Stimulated activated naive CD8-positive, alpha-beta T cell treated with anti-CD3 and anti-CD28 coated beads, Interleukin-15, Interleukin-2, amounts not matched to agents 100 ng/mL and 50 ng/mL, for 24 hours (primary cell): ENCODE measurements around the gene LSAMP.
"Not testable (repeated sequence)": the region's sequence is repeated elsewhere in the genome, so short reads cannot be mapped to it uniquely, and the experiment has no call there.

Experiments
- H3K27ac Mint-ChIP-seq: one replicate; pipeline ENCODE4 v1.8.0; 2021; ENCODE audit warnings: mild to moderate bottlenecking, mixed read lengths
- H3K27me3 Mint-ChIP-seq: one replicate; pipeline ENCODE4 v1.8.0; 2021; ENCODE audit warnings: mixed read lengths
- H3K36me3 Mint-ChIP-seq: one replicate; pipeline ENCODE4 v1.8.0; 2021; ENCODE audit warnings: low read depth, mixed read lengths
- H3K4me1 Mint-ChIP-seq: one replicate; pipeline ENCODE4 v1.8.0; 2021; ENCODE audit warnings: low read depth, mixed read lengths
- H3K4me3 Mint-ChIP-seq: one replicate; pipeline ENCODE4 v1.8.0; 2021; ENCODE audit warnings: mild to moderate bottlenecking, mixed read lengths
- H3K9me3 Mint-ChIP-seq: one replicate; pipeline ENCODE4 v1.8.0; 2021; ENCODE audit warnings: mixed read lengths

LSAMP gene

DNA sequence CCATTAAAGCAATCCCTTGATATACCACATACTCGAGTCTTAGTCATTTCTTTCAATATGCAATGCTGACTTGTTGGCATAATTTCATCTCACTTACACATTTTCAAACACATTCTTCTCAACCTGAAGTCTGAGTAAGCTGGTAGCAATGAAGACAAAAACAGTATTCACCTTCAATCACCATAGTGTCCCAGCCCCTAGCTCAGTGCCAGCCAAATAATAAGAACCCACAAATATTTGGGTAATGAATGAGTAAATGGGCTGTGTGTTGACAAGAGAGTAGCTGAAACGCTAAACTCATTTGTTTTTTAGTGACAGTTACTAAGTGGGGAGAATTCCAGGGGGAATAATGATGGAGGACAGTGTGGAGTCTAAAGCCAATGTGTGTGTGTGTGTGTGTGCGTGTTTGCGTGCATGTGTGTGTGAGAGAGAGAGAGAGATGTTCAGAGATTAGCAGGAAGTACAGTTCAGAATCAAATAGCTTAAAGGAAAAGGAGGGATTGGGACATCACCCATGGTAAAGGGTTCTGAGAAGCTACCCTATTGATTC lies 656.3 kb downstream of the LSAMP start:
- Mint-ChIP-seq H3K27ac (peak overlapping the region; percentile 14), H3K27me3 (peaks cover 7% of the 10 kb centered on the region), H3K4me3 (no peak overlapping the region), H3K36me3 (no peaks in the 10 kb centered on the region), H3K4me1 (peaks cover 64% of the 10 kb centered on the region), H3K9me3 (no peaks in the 10 kb centered on the region)

DNA sequence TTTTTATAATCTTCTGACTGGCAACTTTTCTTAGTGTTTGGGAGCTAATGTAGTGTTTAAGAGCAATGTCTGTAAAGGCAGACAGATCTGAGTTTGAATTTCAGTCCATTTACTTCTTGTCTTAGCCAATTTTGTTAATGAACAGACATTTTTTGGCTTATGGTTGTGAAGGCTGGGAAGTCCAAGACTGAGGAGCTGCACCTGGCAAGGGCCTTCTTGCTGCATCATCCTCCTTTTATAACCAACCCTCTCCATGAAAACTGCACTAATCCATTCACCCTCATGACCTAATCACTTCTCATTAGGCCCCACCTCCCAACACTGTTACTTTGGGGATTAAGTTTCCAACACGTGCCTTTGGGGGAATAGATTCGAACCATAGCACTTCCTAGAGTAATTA lies 657.5 kb downstream of the LSAMP start:
- Mint-ChIP-seq H3K4me3 (no peak overlapping the region), H3K9me3 (no peaks in the 10 kb centered on the region), H3K36me3 (no peaks in the 10 kb centered on the region), H3K4me1 (peaks cover 62% of the 10 kb centered on the region), H3K27me3 (peaks cover 7% of the 10 kb centered on the region), H3K27ac (no peak overlapping the region)

DNA sequence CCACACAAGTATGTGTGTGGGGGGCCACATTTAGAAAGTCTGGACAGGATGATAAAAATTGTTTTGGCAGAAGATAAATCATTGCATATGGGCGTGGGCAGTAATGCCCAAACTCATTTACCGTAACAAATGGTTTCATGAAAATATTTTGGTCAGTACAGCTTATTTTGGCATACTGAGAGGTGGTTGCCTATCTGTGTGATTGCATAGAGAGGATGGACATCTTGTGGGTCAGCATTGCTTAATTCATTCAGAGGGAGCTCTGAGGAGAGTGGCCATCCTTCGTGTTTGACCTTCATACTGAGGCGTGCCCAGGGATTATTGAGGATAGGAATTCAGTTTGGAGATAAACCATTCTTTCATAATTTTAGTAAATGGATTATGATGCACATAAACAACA lies 659.5 kb downstream of the LSAMP start:
- H3K36me3 Mint-ChIP-seq: no peaks in the 10 kb centered on the region
- peaks cover 7% of the 10 kb centered on the region for H3K27me3 Mint-ChIP-seq
- H3K4me1 Mint-ChIP-seq: peaks cover 45% of the 10 kb centered on the region
- no peak overlapping the region for H3K4me3 Mint-ChIP-seq
- no peaks in the 10 kb centered on the region for H3K9me3 Mint-ChIP-seq
- no peak overlapping the region for H3K27ac Mint-ChIP-seq

DNA sequence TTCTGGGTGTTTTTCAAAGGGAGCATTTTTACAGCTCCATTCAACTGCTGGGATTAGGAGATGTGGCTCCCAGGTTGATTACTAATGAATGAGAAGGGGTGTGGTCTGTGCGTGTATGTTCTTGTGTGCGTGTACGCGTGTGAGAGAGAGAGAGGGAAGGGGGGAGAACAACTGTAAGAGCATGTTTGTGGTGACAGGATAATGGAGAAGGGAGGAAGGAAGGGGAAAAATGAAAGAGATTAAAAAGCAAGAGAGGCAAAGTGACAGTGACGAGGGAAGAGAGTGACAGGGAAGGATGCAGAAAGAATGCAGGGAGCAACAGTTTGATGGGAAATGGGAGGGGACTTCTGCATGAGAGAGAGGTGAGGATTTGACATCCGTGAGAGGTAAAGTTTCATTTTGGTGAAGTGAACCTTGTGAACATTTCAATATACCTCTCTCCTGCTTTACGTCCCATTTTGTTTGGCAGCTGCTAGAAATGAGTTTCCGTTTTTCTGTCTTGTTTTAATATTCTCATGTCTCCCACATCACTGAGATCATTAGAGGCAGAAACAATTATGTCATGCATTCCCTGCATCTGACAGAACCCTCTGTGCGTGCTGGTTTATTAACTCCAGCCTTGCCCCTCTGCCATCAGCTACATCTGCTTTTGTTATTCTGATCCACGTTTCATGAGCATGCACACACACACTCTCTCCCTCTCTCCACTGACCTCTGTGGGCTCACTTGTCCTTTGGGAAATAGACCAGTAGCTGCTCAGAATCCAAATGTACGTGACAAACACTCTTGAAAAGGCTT lies 660.3 kb downstream of the LSAMP start:
- H3K9me3 Mint-ChIP-seq: no peaks in the 10 kb centered on the region
- H3K27me3 Mint-ChIP-seq: peaks cover 7% of the 10 kb centered on the region
- no peaks in the 10 kb centered on the region for H3K36me3 Mint-ChIP-seq
- H3K27ac Mint-ChIP-seq: peak overlapping the region; percentile 95
- H3K4me3 Mint-ChIP-seq: peak overlapping the region; percentile 81
- peaks cover 37% of the 10 kb centered on the region for H3K4me1 Mint-ChIP-seq

DNA sequence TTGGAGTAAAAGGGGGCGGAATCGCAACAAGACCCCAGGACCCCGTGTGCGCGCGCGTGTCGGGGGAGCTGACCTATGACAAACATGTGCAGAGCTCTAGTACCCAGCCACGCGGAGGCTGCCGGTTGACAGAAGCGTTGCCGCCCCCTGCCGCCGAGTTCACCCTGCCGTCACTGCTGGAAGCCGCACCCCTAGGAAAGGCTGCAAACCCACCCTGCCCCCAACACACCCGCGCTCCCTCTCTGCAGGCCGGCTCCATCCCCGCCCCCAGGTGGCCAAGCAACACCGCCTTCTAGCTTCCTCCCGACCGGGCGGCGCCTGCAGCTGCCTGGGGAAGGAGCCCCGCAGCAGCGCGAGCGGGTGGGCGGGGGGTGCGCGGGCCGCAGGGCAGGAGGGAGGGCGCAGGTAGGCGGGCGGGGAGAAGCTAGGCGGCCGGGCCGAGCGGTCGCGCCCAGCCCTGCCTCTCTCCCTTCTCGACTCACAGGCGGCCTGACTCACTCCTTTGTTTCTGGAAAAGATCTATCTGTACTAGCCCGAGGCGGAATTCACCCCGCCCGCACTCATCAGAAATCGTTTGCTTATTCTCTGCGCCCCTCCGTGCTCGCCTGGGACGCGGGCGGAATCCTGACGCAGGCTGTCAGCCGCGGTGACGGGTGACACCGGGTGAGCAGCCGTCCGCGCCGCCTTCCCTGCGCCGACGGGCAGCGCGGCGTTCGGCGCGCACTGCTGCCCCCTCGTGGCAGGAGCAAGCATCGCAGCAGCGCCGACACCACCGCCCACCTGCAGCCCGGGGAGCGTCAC lies 661.1 kb downstream of the LSAMP start:
- H3K4me1 Mint-ChIP-seq: peaks cover 30% of the 10 kb centered on the region
- peak overlapping the region; percentile 95 for H3K27ac Mint-ChIP-seq
- H3K4me3 Mint-ChIP-seq: peak overlapping the region; percentile 81
- no peaks in the 10 kb centered on the region for H3K9me3 Mint-ChIP-seq
- no peaks in the 10 kb centered on the region for H3K36me3 Mint-ChIP-seq
- peaks cover 7% of the 10 kb centered on the region for H3K27me3 Mint-ChIP-seq

DNA sequence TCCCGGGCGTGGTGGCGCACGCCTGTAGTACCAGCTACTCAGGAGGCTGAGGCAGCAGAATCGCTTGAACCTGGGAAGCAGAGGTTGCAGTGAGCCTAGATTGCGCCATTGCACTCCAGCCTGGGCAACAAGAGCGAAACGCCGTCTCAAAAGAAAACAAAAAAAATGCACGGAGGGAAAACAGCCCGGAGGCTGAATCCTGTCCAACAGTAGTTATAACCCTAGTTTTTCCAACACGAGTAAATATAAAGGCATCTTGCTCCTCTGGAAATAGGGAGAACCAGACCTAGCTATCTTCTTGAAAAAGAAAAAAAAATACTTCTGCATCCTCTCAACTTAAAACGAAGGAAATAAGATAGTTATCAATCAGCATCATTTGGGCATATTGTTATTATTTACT lies 661.9 kb downstream of the LSAMP start:
- H3K27ac Mint-ChIP-seq: peak overlapping the region; percentile 93

DNA sequence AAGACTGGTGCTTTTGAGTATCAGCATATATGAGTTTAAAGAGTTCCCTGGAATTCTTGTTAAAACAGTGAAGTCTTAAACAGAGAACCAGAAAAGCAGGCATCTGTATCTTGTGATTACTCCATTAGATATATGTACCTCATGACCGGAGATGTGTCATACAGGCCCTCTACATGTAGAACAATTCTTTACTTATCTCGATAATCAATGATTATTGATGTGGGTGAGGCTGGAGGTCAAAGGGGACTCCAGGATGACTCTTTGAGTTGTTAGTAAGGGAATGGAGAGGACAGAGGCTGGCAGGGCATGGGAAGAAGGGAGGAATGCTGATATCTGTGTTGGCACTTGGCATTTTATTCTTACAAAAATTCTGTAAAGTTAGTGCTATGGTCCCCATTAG lies 666.3 kb downstream of the LSAMP start:
- Mint-ChIP-seq H3K27me3 (no peaks in the 10 kb centered on the region), H3K4me1 (peaks cover 6% of the 10 kb centered on the region), H3K4me3 (no peak overlapping the region), H3K9me3 (no peaks in the 10 kb centered on the region), H3K27ac (no peak overlapping the region), H3K36me3 (no peaks in the 10 kb centered on the region)

More for the DNA sequence above, 661.9 kb downstream of the LSAMP start:
- H3K9me3 Mint-ChIP-seq, H3K36me3 Mint-ChIP-seq, H3K27me3 Mint-ChIP-seq: not testable (repeated sequence)
- peak overlapping the region; percentile 81 for H3K4me3 Mint-ChIP-seq
- peaks cover 23% of the 10 kb centered on the region for H3K4me1 Mint-ChIP-seq

DNA sequence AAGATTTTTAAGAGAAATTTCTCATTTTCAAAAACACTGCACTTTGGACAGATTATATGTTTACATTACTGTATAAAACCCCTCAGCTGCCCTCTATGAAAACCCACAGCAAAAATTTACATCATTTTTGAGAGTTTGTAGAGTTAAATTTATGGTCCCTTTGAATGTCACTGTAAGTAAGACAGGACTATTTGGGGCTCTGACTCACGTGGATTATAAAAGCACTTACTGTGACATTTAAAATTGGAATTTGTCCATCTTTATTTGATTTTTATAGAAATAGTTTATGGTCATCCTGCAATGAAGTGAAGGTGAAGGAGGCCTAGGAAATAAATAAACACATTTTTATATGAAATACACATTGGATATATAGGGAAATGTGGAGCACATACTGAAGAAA lies 672.3 kb downstream of the LSAMP start:
- H3K27ac Mint-ChIP-seq: no peak overlapping the region
- H3K4me1 Mint-ChIP-seq: no peaks in the 10 kb centered on the region
- no peaks in the 10 kb centered on the region for H3K36me3 Mint-ChIP-seq
- no peaks in the 10 kb centered on the region for H3K27me3 Mint-ChIP-seq
- no peak overlapping the region for H3K4me3 Mint-ChIP-seq
- H3K9me3 Mint-ChIP-seq: no peaks in the 10 kb centered on the region

DNA sequence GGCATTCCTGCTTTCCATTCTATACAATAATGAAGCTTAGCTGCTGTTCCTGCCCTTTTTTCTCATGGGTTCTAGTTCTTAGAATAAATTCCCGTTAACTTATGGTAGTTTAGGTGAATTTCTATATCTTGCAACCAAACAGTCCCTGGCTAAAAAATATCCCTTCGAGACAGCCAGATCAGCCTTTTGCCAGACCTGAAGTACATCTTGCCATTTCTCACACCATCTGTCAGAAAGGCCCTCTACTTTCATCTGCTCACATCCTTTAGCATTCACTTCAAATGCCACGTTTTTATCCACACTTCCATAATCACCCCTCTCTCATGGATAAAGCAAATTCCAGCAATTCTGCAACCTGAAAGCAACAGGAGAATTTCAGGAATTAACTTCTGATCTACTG lies 676.6 kb downstream of the LSAMP start:
- Mint-ChIP-seq H3K36me3 (no peaks in the 10 kb centered on the region), H3K27me3 (no peaks in the 10 kb centered on the region), H3K9me3 (no peaks in the 10 kb centered on the region), H3K4me1 (no peaks in the 10 kb centered on the region), H3K4me3 (no peak overlapping the region), H3K27ac (no peak overlapping the region)

DNA sequence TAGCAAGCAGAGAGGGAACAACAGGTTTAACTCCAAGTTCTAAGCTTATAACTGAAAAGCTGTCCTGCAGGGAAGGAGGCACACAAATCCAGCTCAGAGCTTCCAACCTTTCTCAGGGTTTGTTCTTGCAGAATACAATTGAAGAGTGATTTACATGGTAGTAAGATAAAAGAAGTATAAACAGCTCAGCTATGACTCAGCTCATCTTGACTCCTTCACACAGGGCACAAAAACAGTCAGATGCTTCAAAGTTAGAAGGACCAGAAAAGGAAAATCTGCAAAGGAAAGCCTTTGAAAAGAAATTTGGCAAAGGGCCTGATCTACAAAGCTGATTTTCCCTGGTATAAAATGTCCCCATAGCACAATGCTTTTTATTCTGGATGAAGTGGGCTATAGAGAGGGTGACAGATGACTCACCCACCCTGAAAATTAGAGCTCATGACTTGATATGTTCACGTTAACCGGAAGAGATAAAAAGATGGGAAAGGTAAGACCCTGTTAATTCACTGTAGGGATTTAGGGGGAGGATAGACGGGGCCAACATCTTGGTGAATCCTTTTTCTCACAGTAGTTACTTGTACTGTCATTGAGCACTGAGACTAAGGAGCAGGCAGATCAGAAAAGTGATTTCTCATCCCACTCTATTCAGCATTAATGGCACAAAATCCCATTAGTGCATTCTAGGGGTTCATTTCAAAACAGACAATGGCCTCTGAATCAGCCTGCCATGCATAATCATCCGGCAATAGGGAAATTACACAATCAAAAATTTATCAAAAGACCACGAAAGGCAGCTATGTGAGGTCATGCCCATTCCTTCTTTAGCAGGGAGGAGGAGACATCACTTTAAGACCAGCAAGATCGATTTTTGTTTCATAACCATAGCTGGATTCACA lies 678.5 kb downstream of the LSAMP start:
- H3K27ac Mint-ChIP-seq: no peak overlapping the region
- no peak overlapping the region for H3K4me3 Mint-ChIP-seq
- no peaks in the 10 kb centered on the region for H3K36me3 Mint-ChIP-seq
- no peaks in the 10 kb centered on the region for H3K27me3 Mint-ChIP-seq
- no peaks in the 10 kb centered on the region for H3K9me3 Mint-ChIP-seq
- H3K4me1 Mint-ChIP-seq: no peaks in the 10 kb centered on the region

DNA sequence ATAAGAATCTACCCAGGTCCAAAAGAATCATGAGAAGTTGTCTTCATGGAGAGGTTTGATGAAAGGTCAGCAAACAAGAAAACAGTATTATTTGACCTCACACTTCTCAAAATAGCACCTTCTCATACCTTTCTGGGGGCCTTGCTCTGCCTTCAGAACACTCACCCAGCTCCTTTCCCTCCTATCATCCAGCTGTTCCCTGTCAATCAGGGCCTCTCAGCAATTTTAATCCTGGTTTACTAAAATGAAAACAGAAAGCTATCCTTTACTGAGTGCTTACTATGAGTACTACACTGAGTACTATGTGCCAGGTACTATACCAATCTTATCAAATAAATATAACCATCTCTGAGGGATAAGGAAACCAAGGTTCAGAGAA lies 683.4 kb downstream of the LSAMP start:
- Mint-ChIP-seq H3K36me3 (no peaks in the 10 kb centered on the region), H3K27me3 (peaks cover 12% of the 10 kb centered on the region), H3K4me1 (no peaks in the 10 kb centered on the region), H3K4me3 (no peak overlapping the region), H3K9me3 (no peaks in the 10 kb centered on the region), H3K27ac (no peak overlapping the region)

DNA sequence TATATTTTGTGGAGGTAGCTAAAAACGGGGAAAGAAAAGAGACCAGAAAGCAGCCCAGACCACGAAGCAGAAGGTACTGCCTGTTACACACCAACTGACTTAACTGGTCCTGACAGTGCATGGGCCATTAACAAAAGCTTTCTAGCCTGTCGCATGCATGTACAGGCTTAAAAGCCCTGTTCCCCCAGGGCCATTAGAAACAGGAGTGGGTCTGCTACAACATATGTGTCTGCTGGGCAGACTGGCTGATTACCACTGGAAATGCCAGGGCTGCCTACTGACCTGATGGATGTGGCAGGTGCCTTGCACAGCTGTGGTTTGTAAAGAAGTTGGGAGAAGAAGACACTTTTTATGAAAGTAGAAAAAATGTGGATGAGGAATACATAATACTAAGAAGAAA lies 684.6 kb downstream of the LSAMP start:
- Mint-ChIP-seq H3K27ac (no peak overlapping the region), H3K4me3 (no peak overlapping the region), H3K27me3 (peaks cover 12% of the 10 kb centered on the region), H3K36me3 (no peaks in the 10 kb centered on the region), H3K4me1 (no peaks in the 10 kb centered on the region), H3K9me3 (no peaks in the 10 kb centered on the region)

DNA sequence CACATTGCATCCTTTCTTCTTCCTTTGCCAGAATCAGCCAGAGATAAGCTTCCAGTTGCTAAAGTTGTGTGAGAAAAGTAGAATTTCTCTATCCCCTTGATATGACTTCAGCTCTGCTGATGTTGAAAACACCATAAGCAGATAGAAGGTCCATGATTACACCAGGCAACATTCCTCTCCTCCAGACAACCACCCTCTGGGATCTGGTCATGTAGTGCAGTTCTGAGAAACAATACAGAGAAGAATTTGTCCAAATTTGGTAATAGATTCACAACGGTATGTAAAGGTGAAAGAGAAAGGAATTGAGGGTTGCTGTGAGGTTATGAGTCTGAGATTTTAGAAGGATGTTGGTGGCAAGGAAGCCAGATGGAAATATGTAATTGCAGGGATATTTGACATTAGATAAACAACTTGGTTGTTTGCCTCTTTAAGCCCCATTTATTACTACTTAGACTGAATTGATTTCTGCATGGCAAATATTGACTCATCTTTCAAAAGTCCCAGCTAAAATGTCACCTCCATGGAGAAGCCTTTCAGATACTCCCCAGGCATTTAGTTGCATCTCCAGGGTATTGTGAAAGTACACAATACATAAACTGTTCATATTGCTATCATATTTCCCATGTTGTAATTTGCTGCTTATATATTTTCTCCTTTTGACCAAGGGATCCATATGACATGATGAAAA lies 687.1 kb downstream of the LSAMP start:
- H3K4me1 Mint-ChIP-seq: no peaks in the 10 kb centered on the region
- no peak overlapping the region for H3K27ac Mint-ChIP-seq
- H3K36me3 Mint-ChIP-seq: no peaks in the 10 kb centered on the region
- no peak overlapping the region for H3K4me3 Mint-ChIP-seq
- H3K9me3 Mint-ChIP-seq: no peaks in the 10 kb centered on the region
- peaks cover 24% of the 10 kb centered on the region for H3K27me3 Mint-ChIP-seq

DNA sequence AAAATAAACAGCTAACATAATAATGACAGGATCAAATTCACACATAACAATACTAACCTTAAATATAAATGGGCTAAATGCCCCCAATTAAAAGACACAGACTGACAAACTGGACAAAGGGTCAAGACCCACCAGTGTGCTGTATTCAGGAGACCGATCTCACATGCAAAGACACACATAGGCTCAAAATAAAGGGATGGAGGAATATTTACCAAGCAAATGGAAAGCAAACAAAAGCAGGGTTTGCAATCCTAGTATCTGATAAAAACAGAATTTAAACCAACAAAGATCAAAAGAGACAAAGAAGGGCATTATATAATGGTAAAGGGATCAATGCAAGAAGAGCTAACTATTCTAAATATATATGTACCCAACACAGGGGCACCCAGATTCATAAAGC lies 692.3 kb downstream of the LSAMP start:
- H3K27ac Mint-ChIP-seq, H3K4me3 Mint-ChIP-seq, H3K4me1 Mint-ChIP-seq: not testable (repeated sequence)

More for the DNA sequence above, 692.3 kb downstream of the LSAMP start:
- peaks cover 31% of the 10 kb centered on the region for H3K27me3 Mint-ChIP-seq
- not testable (repeated sequence) for H3K36me3 Mint-ChIP-seq, H3K9me3 Mint-ChIP-seq
